Testis (tissue), 3 donors: Measurements from ENCODE around the gene MAT2A. TPM values are rescaled to one million over a fixed set of nuclear protein-coding genes. Genes with fewer than 3 reads are reported as not detected.

Source experiments
- DNase-seq: peaks from one replicate; pipeline ENCODE4 v3.0.0-alpha.2; 2019
- H3K27ac ChIP-seq, 2 donors: fragments of 200-600 bp; sonication (generic); one replicate each; pipeline ENCODE4 v1.5.1; 2019
- H3K27me3 ChIP-seq: fragments of 200-600 bp; sonication (generic); one replicate; pipeline ENCODE4 v1.5.1; 2019
- H3K36me3 ChIP-seq: fragments of 200-600 bp; sonication (generic); one replicate; pipeline ENCODE4 v1.5.1; 2017; ENCODE audit warnings: low read depth; ENCODE audit errors: missing control alignments
- H3K4me1 ChIP-seq: fragments of 200-600 bp; sonication (generic); one replicate; pipeline ENCODE4 v1.5.1; 2019
- H3K4me3 ChIP-seq, 2 donors: fragments of 200-600 bp; sonication (generic); one replicate each; pipeline ENCODE4 v1.5.1; 2017 to 2019
- H3K9me3 ChIP-seq: fragments of 200-600 bp; sonication (generic); one replicate; pipeline ENCODE4 v1.5.1; 2017
- CTCF ChIP-seq, 3 experiments: fragments of 450-650 bp in 2 of 3; fragments of 200-600 bp in 1 of 3; sonication (generic) in 1 of 3; IDR thresholded peaks; one replicate each; pipeline ENCODE4 v1.5.1; 2016 to 2019; ENCODE audit warnings: antibody characterized with exemption in 3 of 3, mild to moderate bottlenecking in 2 of 3, moderate library complexity in 1 of 3
- POLR2A ChIP-seq: fragments of 450-650 bp; IDR thresholded peaks from one replicate; pipeline ENCODE4 v1.6.1; 2017; ENCODE audit warnings: antibody characterized with exemption, mild to moderate bottlenecking, moderate library complexity
- WGBS, 2 donors: methylation state at CpG; one replicate each; pipeline ENCODE4 v1.1.5; 2018; 5-methylcytosine and 5-hydroxymethylcytosine counted together
- intact Hi-C: fragments of 100-400 bp; cut with DNase I; formaldehyde crosslinking; loops from one replicate; pipeline ENCODE4 v1.15.1; 2023; ENCODE audit warnings: low total_unique reads
- polyA plus RNA-seq: library from polyadenylated mRNA; stranded (reverse); fragments of 350-450 nt; fragmentation: Illumina TruSeq; extraction: RNeasy Lipid Tissue Mini Kit (QIAGEN cat#74804); gene quantifications from one replicate; pipeline ENCODE4 v1.2.3, GENCODE V29; 2014; ENCODE audit warnings: low read depth, low replicate concordance; ENCODE audit not compliant: insufficient read depth
- total RNA-seq, 2 donors: library from RNA; depleted of rRNA; stranded (reverse); fragments of >200 nt; gene quantifications; one replicate each; pipeline ENCODE4 v1.2.3, GENCODE V29; 2016

The MAT2A gene
- total and polyA plus RNA-seq, 3 donors from 2014 or later = 198 to 268 (median 219) TPM

GRCh38 chr2:85560812-85561279 lies 21.9 kb downstream of the MAT2A start:
- H3K4me3 ChIP-seq = peak overlapping the region; percentile 72 to 87
- H3K36me3 ChIP-seq = no peaks in the 10 kb centered on the region
- WGBS, 2 donors = 4 to 5% methylated on average over 10 to 14 of the region's 14 CpGs
- peak overlapping the region; percentile 78 for H3K27ac ChIP-seq
- TF ChIP-seq POLR2A (no peak), CTCF (IDR thresholded peaks at IDR 0.05) (no peak)
- no peak for DNase-seq
- no peaks in the 10 kb centered on the region for H3K9me3 ChIP-seq
- intact Hi-C loops = no loop called here
- H3K27me3 ChIP-seq = no peaks in the 10 kb centered on the region
- H3K4me1 ChIP-seq = peaks cover 14% of the 10 kb centered on the region

DNA sequence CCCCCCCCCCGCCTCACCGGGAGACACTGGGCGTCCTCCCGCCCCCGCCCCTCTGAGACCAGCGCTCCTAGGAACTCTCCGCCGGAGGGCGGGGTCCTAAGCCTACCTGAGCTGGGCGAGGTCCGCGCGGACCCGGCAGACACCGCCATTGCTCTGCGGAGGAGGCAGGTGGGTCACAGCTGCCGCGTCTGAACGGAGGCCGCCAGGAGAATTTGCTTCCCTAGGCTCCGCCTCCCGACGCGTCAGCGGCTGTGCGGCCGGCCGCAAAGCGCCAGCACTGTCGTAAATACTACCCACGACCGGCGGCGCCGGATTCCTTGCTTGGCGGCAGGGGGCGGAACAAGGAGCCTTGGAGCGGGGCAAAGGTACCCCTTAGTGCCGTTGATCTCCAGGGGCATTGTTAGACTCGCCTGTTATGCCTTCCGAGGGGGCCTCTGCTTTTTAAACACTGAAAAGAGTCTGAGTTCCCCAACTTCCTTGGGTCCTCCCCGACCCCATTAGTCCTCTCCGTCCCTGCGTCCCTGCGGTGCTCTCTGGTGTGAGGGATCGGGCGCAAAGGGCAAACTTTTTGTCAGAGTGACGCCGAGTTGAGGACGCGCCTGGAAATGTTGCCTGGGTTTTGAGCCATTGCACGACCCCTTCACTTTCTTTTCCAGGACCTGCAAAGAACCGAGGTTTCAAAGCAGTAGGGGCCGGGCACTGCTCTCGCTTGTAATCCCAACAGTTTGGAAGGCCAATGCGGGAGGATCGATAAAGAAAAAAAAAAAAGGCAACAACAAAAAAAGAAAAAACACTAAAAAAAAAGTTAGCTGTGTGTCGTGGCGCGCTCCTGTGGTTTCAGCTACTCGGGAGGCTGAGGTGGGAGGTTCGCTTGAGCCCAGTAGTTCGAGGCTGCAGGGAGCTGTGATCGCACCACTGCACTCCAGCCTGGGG lies 22.6 kb downstream of the MAT2A start, which contains the start of gene GGCX:
Gene GGCX (minus strand): TSS at position 214 of the 933 bp plus-strand sequence. CDS start 65 bp downstream, at position 149.
- intact Hi-C loops = no loop called here
- TF ChIP-seq CTCF (IDR thresholded peaks at IDR 0.05) (peak; percentile 16 to 45 (median 35)), POLR2A (peak; percentile 5)
- 3 to 4% methylated on average over 23 to 53 of the region's 64 CpGs for WGBS, 2 donors
- peak within 1 kb of the TSS; percentile 72 to 87 for H3K4me3 ChIP-seq
- H3K27ac ChIP-seq = peak within 1 kb of the TSS; percentile 78
- no peaks in the 10 kb centered on the region for H3K36me3 ChIP-seq
- peak; percentile 97 for DNase-seq
- peaks cover 14% of the 10 kb centered on the region for H3K4me1 ChIP-seq
- no peaks in the 10 kb centered on the region for H3K27me3 ChIP-seq
- H3K9me3 ChIP-seq = no peaks in the 10 kb centered on the region

- Histone ChIP-seq H3K4me1 (peaks cover 14% of the 10 kb centered on the region), H3K27ac (no peak overlapping the region), H3K36me3 (no peaks in the 10 kb centered on the region), H3K4me3 (no peak overlapping the region), H3K9me3 (no peaks in the 10 kb centered on the region), H3K27me3 (no peaks in the 10 kb centered on the region)
- no peak for DNase-seq
- TF ChIP-seq POLR2A = no peak
- TF ChIP-seq CTCF (IDR thresholded peaks at IDR 0.05) = no peak
- 81 to 84% methylated on average over 5 of the region's 5 CpGs for WGBS, 2 donors
- intact Hi-C loops = no loop called here
Measured at GRCh38 chr2:85564144-85564563, 25.2 kb downstream of the MAT2A start.

- H3K4me3 ChIP-seq = no peak overlapping the region
- peaks cover 4% of the 10 kb centered on the region for H3K4me1 ChIP-seq
- WGBS, 2 donors = 84 to 87% methylated on average over 4 of the region's 4 CpGs
- TF ChIP-seq POLR2A (no peak), CTCF (IDR thresholded peaks at IDR 0.05) (no peak)
- no peak for DNase-seq
- H3K27me3 ChIP-seq = no peaks in the 10 kb centered on the region
- H3K36me3 ChIP-seq = no peaks in the 10 kb centered on the region
- H3K9me3 ChIP-seq = no peaks in the 10 kb centered on the region
- H3K27ac ChIP-seq = no peak overlapping the region
- intact Hi-C loops = no loop called here
Measured at GRCh38 chr2:85566265-85566664, 27.3 kb downstream of the MAT2A start.
